ENCODE data around the gene C11orf21. TPM values are rescaled to one million over a fixed set of nuclear protein-coding genes. Genes with fewer than 3 reads are reported as not detected.

C11orf21 gene
- total and polyA plus RNA-seq, 2 of the 8 experiments (the other 6 are each of a cell fraction or from before 2014, with no cell fraction given): not detected

DNA sequence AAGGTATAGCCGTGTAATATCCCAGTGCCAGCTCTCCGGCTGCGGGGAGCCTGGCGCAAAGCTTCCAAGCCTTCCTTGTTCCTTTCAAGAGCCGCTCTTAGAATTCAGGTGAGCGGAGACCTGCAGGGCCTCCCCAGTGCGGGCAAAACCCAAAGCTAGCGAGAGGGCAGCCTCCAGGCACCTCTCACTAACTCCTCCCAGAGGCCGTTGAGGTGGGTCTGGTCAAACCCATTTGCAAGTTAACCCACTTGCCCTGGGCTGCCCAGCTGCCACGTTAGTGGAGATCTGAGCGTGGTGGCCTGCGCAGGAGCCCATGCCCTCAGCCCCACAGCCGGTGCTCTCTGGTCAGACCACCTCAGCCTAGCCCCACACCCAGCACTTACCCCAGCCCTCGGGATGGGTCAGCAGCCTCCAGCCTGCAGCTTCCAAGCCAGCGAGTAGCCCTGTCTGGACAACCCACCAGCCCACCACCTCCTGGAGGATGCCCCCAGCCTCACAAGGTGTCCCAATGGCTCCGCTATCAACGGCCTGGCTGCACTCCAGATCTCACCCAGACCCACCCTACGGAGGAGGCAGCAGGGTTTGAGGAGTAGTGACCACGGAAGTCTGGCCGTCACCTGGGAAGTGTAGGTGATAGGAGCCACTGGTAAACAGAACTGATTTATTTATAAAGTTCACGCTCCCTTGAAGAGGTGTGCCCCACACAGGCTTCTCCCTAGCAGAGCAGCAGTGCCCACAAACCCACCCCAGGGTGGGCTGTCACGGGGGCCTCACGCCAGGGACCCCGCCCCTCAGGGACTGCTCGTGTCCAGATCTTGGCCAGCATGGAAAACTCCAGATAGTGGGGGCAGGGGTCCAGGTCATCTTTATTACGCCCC lies 33.6 kb downstream of the C11orf21 start (continued):
- TF ChIP-seq, protein P1, sequence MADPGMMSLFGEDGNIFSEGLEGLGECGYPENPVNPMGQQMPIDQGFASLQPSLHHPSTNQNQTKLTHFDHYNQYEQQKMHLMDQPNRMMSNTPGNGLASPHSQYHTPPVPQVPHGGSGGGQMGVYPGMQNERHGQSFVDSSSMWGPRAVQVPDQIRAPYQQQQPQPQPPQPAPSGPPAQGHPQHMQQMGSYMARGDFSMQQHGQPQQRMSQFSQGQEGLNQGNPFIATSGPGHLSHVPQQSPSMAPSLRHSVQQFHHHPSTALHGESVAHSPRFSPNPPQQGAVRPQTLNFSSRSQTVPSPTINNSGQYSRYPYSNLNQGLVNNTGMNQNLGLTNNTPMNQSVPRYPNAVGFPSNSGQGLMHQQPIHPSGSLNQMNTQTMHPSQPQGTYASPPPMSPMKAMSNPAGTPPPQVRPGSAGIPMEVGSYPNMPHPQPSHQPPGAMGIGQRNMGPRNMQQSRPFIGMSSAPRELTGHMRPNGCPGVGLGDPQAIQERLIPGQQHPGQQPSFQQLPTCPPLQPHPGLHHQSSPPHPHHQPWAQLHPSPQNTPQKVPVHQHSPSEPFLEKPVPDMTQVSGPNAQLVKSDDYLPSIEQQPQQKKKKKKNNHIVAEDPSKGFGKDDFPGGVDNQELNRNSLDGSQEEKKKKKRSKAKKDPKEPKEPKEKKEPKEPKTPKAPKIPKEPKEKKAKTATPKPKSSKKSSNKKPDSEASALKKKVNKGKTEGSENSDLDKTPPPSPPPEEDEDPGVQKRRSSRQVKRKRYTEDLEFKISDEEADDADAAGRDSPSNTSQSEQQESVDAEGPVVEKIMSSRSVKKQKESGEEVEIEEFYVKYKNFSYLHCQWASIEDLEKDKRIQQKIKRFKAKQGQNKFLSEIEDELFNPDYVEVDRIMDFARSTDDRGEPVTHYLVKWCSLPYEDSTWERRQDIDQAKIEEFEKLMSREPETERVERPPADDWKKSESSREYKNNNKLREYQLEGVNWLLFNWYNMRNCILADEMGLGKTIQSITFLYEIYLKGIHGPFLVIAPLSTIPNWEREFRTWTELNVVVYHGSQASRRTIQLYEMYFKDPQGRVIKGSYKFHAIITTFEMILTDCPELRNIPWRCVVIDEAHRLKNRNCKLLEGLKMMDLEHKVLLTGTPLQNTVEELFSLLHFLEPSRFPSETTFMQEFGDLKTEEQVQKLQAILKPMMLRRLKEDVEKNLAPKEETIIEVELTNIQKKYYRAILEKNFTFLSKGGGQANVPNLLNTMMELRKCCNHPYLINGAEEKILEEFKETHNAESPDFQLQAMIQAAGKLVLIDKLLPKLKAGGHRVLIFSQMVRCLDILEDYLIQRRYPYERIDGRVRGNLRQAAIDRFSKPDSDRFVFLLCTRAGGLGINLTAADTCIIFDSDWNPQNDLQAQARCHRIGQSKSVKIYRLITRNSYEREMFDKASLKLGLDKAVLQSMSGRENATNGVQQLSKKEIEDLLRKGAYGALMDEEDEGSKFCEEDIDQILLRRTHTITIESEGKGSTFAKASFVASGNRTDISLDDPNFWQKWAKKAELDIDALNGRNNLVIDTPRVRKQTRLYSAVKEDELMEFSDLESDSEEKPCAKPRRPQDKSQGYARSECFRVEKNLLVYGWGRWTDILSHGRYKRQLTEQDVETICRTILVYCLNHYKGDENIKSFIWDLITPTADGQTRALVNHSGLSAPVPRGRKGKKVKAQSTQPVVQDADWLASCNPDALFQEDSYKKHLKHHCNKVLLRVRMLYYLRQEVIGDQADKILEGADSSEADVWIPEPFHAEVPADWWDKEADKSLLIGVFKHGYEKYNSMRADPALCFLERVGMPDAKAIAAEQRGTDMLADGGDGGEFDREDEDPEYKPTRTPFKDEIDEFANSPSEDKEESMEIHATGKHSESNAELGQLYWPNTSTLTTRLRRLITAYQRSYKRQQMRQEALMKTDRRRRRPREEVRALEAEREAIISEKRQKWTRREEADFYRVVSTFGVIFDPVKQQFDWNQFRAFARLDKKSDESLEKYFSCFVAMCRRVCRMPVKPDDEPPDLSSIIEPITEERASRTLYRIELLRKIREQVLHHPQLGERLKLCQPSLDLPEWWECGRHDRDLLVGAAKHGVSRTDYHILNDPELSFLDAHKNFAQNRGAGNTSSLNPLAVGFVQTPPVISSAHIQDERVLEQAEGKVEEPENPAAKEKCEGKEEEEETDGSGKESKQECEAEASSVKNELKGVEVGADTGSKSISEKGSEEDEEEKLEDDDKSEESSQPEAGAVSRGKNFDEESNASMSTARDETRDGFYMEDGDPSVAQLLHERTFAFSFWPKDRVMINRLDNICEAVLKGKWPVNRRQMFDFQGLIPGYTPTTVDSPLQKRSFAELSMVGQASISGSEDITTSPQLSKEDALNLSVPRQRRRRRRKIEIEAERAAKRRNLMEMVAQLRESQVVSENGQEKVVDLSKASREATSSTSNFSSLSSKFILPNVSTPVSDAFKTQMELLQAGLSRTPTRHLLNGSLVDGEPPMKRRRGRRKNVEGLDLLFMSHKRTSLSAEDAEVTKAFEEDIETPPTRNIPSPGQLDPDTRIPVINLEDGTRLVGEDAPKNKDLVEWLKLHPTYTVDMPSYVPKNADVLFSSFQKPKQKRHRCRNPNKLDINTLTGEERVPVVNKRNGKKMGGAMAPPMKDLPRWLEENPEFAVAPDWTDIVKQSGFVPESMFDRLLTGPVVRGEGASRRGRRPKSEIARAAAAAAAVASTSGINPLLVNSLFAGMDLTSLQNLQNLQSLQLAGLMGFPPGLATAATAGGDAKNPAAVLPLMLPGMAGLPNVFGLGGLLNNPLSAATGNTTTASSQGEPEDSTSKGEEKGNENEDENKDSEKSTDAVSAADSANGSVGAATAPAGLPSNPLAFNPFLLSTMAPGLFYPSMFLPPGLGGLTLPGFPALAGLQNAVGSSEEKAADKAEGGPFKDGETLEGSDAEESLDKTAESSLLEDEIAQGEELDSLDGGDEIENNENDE (IDR thresholded peaks at IDR 0.05; ENCODE audit: insufficient replicate concordance, low read length): no peak
- TF ChIP-seq PHF8 (conservative IDR thresholded peaks at IDR 0.05; ENCODE audit: low read depth, low read length): no peak
- no peak for TF ChIP-seq GTF2F1 (IDR thresholded peaks at IDR 0.05; ENCODE audit: borderline replicate concordance, low read depth, low read length)
- TF ChIP-seq KDM1A (IDR thresholded peaks at IDR 0.05; ENCODE audit: borderline replicate concordance, low read length): no peak
- TF ChIP-seq NRF1 (IDR thresholded peaks at IDR 0.05; ENCODE audit: low read depth, low read length): no peak
- TF ChIP-seq EGR1 (IDR thresholded peaks at IDR 0.05; ENCODE audit: borderline replicate concordance, low read depth, low read length): no peak
- no peak for TF ChIP-seq CHD1 (IDR thresholded peaks at IDR 0.05; ENCODE audit: low read depth, low read length)
- TF ChIP-seq JUN (IDR thresholded peaks at IDR 0.05; ENCODE audit: low read depth, low read length): no peak
- no peak for TF ChIP-seq TAF7 (optimal IDR thresholded peaks at IDR 0.05; ENCODE audit: borderline replicate concordance, low read depth, low read length)
- TF ChIP-seq TEAD4 (IDR thresholded peaks at IDR 0.05; ENCODE audit: low read depth, low read length): no peak

Measured in H1 (cell line).